IPS-15b (cell line): Measurements from ENCODE around the gene POT1.

Experiments
- H3K27me3 ChIP-seq: one replicate; pipeline ENCODE4 v1.6.1; 2013; ENCODE audit warnings: low read length; ENCODE audit not compliant: control insufficient read depth, insufficient read depth
- H3K36me3 ChIP-seq: one replicate; pipeline ENCODE4 v1.6.1; 2013; ENCODE audit warnings: low read length; ENCODE audit not compliant: control insufficient read depth, insufficient read depth
- H3K4me1 ChIP-seq: one replicate; pipeline ENCODE4 v1.6.1; 2013; ENCODE audit warnings: mild to moderate bottlenecking, low read length; ENCODE audit not compliant: control insufficient read depth, insufficient read depth
- H3K4me3 ChIP-seq: one replicate; pipeline ENCODE4 v1.5.1; 2013; ENCODE audit warnings: low read depth, low read length
- H3K9ac ChIP-seq: one replicate; pipeline ENCODE4 v1.6.1; 2013; ENCODE audit warnings: low read depth, mild to moderate bottlenecking, low read length
- H3K9me3 ChIP-seq: one replicate; pipeline ENCODE4 v1.6.1; 2013; ENCODE audit warnings: mild to moderate bottlenecking, low read length; ENCODE audit not compliant: control insufficient read depth, insufficient read depth

POT1 gene

DNA sequence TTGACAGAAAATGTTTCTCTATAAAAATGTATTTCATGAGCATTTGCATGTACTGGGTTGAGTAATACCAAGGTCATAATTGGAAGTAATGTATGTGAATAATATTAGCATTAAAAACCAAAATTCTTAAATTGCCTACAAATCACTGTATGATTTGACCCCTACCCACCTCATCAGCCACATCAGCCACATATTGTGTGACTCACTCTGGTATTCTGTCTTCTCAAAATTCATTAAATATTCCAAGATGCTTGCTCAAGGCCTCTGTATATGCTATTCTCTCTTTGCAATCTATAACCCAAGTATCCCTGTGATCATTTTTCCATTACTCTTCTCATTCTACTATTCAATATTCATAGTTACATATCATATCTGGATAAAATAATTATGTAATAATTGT, 21.4 kb downstream of the POT1 start:
- Histone ChIP-seq H3K4me3 (no peak overlapping the region), H3K4me1 (no peaks in the 10 kb centered on the region), H3K36me3 (no peaks in the 10 kb centered on the region), H3K27me3 (no peaks in the 10 kb centered on the region), H3K9ac (no peak overlapping the region), H3K9me3 (no peaks in the 10 kb centered on the region)

GRCh38 chr7:124907490-124907889, 22.1 kb downstream of the POT1 start:
- H3K4me1 ChIP-seq: no peaks in the 10 kb centered on the region
- no peak overlapping the region for H3K9ac ChIP-seq
- H3K36me3 ChIP-seq: no peaks in the 10 kb centered on the region
- no peaks in the 10 kb centered on the region for H3K9me3 ChIP-seq
- H3K27me3 ChIP-seq: no peaks in the 10 kb centered on the region
- H3K4me3 ChIP-seq: no peak overlapping the region

- peaks cover 4% of the 10 kb centered on the region for H3K36me3 ChIP-seq
These were observed 31.1 kb downstream of the POT1 start for GRCh38 chr7:124898531-124898930.

GRCh38 chr7:124896001-124896400, 33.6 kb downstream of the POT1 start:
- Histone ChIP-seq H3K9me3 (no peaks in the 10 kb centered on the region), H3K36me3 (peaks cover 4% of the 10 kb centered on the region), H3K9ac (no peak overlapping the region), H3K4me1 (no peaks in the 10 kb centered on the region), H3K27me3 (no peaks in the 10 kb centered on the region), H3K4me3 (no peak overlapping the region)

More at GRCh38 chr7:124898531-124898930, 31.1 kb downstream of the POT1 start:
- no peaks in the 10 kb centered on the region for H3K4me1 ChIP-seq
- no peak overlapping the region for H3K4me3 ChIP-seq
- H3K9me3 ChIP-seq: no peaks in the 10 kb centered on the region
- H3K27me3 ChIP-seq: no peaks in the 10 kb centered on the region
- no peak overlapping the region for H3K9ac ChIP-seq

DNA sequence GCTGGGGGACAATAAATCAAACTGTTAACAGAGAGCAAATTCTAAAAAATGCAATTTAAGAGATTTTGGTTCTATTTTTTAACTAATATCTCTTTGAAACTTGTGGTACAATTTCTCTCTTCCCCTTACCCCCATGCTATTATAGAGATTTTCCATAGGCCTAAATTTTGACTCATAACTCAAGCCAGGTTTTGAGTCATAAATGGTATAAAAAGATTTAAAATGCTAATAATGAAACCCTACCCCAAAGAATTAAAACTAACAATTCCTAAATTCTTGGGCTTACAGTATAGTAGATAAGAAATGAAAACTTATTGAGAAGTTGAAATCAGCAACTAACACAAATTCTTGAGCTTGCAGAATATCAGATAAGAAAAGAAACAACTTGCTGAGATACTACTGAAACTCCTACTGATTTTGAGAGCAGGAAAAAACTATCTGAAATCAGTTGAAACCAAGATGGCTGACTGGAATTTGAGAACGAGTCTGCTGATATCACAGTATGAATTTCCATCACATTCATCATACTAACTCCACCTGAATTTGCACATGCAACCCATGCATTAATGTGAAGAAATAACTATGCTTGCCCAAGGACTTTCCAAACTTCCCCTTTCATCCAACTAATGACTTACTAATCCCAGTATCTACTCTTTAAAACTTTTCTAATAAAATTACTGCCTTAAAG, 36.3 kb downstream of the POT1 start:
- Histone ChIP-seq H3K9ac (no peak overlapping the region), H3K4me1 (no peaks in the 10 kb centered on the region), H3K9me3 (no peaks in the 10 kb centered on the region), H3K36me3 (no peaks in the 10 kb centered on the region), H3K4me3 (no peak overlapping the region), H3K27me3 (no peaks in the 10 kb centered on the region)

DNA sequence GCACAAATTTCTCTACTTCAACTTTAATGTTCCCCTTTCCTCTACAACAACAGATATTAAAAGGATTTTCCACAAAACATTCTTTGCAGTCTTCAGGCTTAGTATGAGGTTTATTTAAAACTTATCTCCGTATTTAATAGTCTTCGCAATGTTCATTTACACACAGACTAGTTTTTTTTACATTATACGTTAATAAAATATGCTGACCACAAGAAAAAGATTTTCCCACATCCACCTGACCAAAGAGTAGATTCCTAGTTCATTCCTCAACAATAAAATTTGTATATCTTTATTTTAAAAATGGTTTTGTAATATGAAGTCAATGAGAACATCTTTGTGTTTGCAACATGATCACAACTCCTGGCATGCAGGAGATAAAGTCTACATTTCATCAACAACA, 42.4 kb downstream of the POT1 start:
- H3K9ac ChIP-seq: no peak overlapping the region

GRCh38 chr7:124881981-124882380, 47.6 kb downstream of the POT1 start:
- no peaks in the 10 kb centered on the region for H3K27me3 ChIP-seq
- no peaks in the 10 kb centered on the region for H3K36me3 ChIP-seq
- no peak overlapping the region for H3K9ac ChIP-seq
- no peaks in the 10 kb centered on the region for H3K9me3 ChIP-seq
- no peak overlapping the region for H3K4me3 ChIP-seq
- H3K4me1 ChIP-seq: no peaks in the 10 kb centered on the region

More for the DNA sequence above, 42.4 kb downstream of the POT1 start:
- Histone ChIP-seq H3K36me3 (no peaks in the 10 kb centered on the region), H3K9me3 (no peaks in the 10 kb centered on the region), H3K4me1 (no peaks in the 10 kb centered on the region), H3K4me3 (no peak overlapping the region), H3K27me3 (no peaks in the 10 kb centered on the region)

DNA sequence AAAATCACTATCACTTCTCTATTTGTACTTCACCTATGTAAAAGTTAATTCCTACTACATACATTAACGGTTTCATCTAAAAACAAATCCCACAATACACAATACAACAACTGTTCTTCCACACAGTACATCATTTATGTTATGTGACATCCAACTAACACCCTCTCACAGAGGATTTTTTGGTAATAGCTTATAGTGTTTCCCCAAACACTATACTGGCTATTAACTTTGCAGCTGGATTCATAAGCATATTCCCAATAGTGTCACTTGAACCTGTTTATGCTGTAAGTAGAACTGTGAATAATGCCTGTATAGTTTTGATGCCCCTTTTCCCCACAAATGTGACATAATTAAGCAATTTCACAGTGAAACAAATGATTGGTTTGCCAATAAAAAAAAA, 49.9 kb downstream of the POT1 start:
- H3K4me1 ChIP-seq: no peaks in the 10 kb centered on the region
- H3K36me3 ChIP-seq: no peaks in the 10 kb centered on the region
- no peaks in the 10 kb centered on the region for H3K9me3 ChIP-seq
- H3K27me3 ChIP-seq: no peaks in the 10 kb centered on the region
- H3K4me3 ChIP-seq: no peak overlapping the region
- H3K9ac ChIP-seq: no peak overlapping the region

- Histone ChIP-seq H3K27me3 (no peaks in the 10 kb centered on the region), H3K4me3 (no peak overlapping the region), H3K9me3 (no peaks in the 10 kb centered on the region), H3K9ac (no peak overlapping the region), H3K36me3 (no peaks in the 10 kb centered on the region), H3K4me1 (no peaks in the 10 kb centered on the region)
These were observed 50.5 kb downstream of the POT1 start for GRCh38 chr7:124879103-124879502.

DNA sequence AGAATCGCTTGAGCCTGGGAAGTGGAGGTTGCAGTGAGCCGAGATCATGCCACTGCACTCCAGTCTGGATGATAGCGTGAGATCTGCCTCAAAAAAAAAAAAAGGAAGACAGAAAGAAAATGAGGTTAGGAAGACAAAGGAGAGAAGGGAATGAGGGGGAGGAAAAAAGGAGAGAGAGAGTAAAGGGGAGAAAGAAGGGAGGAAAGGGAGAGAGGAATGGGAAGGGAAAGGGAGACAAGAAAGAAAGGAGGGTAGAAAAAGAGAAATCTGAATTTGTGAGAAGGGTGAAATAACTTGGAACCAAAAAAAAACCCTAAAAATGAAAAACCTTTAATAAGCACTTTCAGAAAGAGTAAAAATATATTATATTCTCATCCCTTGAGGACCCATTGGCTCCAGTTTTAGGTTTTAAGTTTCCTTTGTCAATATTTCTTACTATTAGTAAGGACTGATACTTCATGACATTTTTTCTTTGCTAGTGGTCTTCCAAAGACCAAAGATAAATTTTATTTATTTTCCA, 54.9 kb downstream of the POT1 start:
- no peaks in the 10 kb centered on the region for H3K9me3 ChIP-seq
- H3K4me3 ChIP-seq: no peak overlapping the region
- no peak overlapping the region for H3K9ac ChIP-seq
- no peaks in the 10 kb centered on the region for H3K4me1 ChIP-seq
- no peaks in the 10 kb centered on the region for H3K27me3 ChIP-seq
- no peaks in the 10 kb centered on the region for H3K36me3 ChIP-seq

DNA sequence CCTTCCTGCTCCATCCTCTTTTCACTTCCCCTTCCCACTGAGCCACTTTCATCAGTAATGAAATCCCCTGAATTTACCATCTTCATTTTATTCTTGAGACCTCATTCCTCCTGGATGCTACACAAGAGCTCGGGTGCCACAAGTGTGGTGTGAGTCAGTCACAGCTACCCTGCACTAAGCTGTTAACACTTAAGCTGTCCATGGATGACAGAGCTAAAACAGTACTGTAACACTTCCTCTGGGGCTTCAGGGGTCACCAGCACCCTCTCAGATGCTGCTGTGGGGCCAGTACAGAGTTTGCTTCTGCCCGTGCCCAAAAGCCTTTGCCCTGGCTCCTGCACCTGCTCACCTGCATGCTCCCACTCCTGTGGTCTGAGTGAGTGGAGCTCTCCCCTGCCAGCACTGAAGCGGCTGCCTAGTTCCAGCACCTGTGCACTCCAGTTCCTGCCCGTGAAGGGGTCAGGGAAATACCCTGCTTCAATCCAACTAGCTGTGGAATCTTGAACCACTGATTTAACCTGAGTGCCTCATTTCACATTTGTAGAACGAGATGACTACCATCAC, 71.9 kb downstream of the POT1 start:
- Histone ChIP-seq H3K4me3 (no peak overlapping the region), H3K36me3 (no peaks in the 10 kb centered on the region), H3K27me3 (no peaks in the 10 kb centered on the region), H3K4me1 (no peaks in the 10 kb centered on the region), H3K9ac (no peak overlapping the region), H3K9me3 (no peaks in the 10 kb centered on the region)

DNA sequence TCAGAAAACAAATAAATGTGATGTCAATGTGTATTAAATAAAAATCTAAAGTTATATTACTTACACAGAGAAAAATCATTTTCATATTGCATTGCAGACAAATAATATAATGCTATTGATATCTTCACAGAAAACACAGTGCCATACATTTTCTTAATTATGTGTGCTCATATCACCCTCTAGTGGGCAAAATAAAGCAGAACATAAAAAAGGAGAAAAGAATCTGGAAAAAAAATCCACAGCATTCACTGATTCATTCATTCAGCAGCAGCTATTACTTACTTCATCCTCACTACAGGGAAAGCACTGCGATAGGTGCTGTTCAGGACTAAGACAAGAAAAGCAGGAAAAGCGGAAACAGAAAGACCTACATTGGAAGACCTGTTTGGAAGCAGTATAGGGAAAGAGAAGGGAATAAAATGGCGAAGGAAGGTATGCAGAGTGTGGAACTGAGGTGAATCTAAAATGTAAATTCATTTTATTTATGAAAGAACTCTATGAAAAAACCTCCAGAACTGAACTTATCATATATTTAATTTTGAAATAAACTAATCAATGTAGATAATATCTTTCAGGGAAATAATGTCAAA, 73.2 kb downstream of the POT1 start:
- no peaks in the 10 kb centered on the region for H3K4me1 ChIP-seq
- H3K4me3 ChIP-seq: no peak overlapping the region
- H3K36me3 ChIP-seq: no peaks in the 10 kb centered on the region
- H3K9ac ChIP-seq: no peak overlapping the region
- H3K27me3 ChIP-seq: no peaks in the 10 kb centered on the region
- no peaks in the 10 kb centered on the region for H3K9me3 ChIP-seq
